ENCODE results near the gene NMRAL1. TPM values are rescaled to one million over a fixed set of nuclear protein-coding genes. Genes with fewer than 3 reads are reported as not detected.

The NMRAL1 gene
- total and polyA plus RNA-seq, 12 donors = 9.5 to 46.5 (median 30.0) TPM

- no peak for TF ChIP-seq CTCF (IDR thresholded peaks at IDR 0.05)
- no peaks in the 10 kb centered on the region for H3K9me3 ChIP-seq
- no peak for DNase-seq
- no peaks in the 10 kb centered on the region for H3K27me3 ChIP-seq
- no peak overlapping the region for H3K4me3 ChIP-seq
- peaks cover 0 to 24% (median 6%) of the 10 kb centered on the region in 9 donors for H3K4me1 ChIP-seq
- H3K36me3 ChIP-seq = peaks cover 0 to 96% (median 14%) of the 10 kb centered on the region in 9 donors
- WGBS, 2 donors = 87 to 91% methylated on average over 5 of the region's 5 CpGs
- no peak for ATAC-seq
- no peak overlapping the region for H3K27ac ChIP-seq
- intact Hi-C loops (cut with DNase I) = no loop called here
These were observed 13.5 kb downstream of the NMRAL1 start for GRCh38 chr16:4460936-4461249.

GRCh38 chr16:4455951-4456350, 18.5 kb downstream of the NMRAL1 start:
- Histone ChIP-seq H3K27ac (no peak overlapping the region), H3K4me1 (peaks cover 0 to 15% (median 0%) of the 10 kb centered on the region in 9 donors), H3K4me3 (no peak overlapping the region), H3K36me3 (peaks cover under 1 to 99% (median 36%) of the 10 kb centered on the region in 9 donors), H3K9me3 (no peaks in the 10 kb centered on the region), H3K27me3 (no peaks in the 10 kb centered on the region)
- 71 to 76% methylated on average over 10 of the region's 10 CpGs for WGBS, 2 donors
- no peak for TF ChIP-seq CTCF (IDR thresholded peaks at IDR 0.05)
- intact Hi-C loops (cut with DNase I) = no loop called here
- ATAC-seq = peak in 1 of 8 donors; percentile 14
- DNase-seq = no peak

GRCh38 chr16:4455081-4455480, 19.3 kb downstream of the NMRAL1 start:
- WGBS, 2 donors = 89 to 94% methylated on average over 14 of the region's 14 CpGs
- no peak for ATAC-seq
- no peak for TF ChIP-seq CTCF (IDR thresholded peaks at IDR 0.05)

GRCh38 chr16:4454623-4455022, 19.8 kb downstream of the NMRAL1 start:
- no peak for TF ChIP-seq CTCF (IDR thresholded peaks at IDR 0.05)
- Histone ChIP-seq H3K27me3 (no peaks in the 10 kb centered on the region), H3K27ac (no peak overlapping the region), H3K4me3 (no peak overlapping the region), H3K36me3 (peaks cover 4 to 100% (median 50%) of the 10 kb centered on the region in 9 donors), H3K9me3 (no peaks in the 10 kb centered on the region), H3K4me1 (peaks cover 0 to 11% (median 0%) of the 10 kb centered on the region in 9 donors)
- 72 to 79% methylated on average over 9 of the region's 9 CpGs for WGBS, 2 donors
- intact Hi-C loops (cut with DNase I) = no loop called here
- DNase-seq (no peak), ATAC-seq (no peak)

More at GRCh38 chr16:4455081-4455480, 19.3 kb downstream of the NMRAL1 start:
- H3K27me3 ChIP-seq = no peaks in the 10 kb centered on the region
- no peaks in the 10 kb centered on the region for H3K9me3 ChIP-seq
- intact Hi-C loops (cut with DNase I) = no loop called here
- H3K4me3 ChIP-seq = no peak overlapping the region
- DNase-seq = no peak
- H3K4me1 ChIP-seq = peaks cover 0 to 15% (median 0%) of the 10 kb centered on the region in 9 donors
- no peak overlapping the region for H3K27ac ChIP-seq
- peaks cover 4 to 100% (median 45%) of the 10 kb centered on the region in 9 donors for H3K36me3 ChIP-seq

Measured in heart right ventricle (tissue), 16 donors.